GM18526 (cell line): ENCODE results near the gene SART3.

Source experiments
- POLR2A ChIP-seq: IDR thresholded peaks from 3 replicates; pipeline ENCODE4 v1.6.1; 2011; ENCODE audit not compliant: insufficient read length; ENCODE audit errors: extremely low read depth

The SART3 gene

DNA sequence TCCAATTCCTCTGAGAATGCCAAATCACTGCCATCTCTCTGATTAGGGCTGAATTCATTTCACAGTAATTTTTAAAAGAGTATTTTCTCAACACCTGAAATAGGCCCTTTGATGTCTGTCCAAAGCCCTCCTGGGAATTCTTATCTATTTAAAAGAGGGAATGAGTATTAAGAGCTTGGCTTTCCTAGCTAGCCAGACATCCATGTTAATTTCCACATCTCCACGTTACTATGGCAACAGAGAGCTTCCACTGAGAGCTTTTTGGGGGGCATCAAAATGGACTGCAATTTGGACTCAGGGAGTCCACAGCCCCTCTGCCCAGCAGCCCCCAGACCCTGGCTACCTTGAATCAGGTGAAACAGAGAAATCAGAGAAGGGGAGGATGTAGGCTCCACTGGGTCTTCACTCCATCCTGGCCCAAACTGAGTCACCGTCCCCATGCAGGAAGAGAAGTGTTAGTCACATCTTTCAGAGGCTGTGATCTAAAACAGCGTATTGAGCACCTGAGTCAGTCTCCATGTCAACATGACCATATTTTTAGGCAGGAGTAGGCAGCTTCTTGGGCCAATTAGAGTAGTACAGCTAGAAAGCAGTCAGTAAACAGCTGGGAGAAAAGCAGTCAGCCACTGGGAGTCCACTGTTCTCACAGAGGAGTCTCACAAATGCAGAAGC lies 52.9 kb downstream of the SART3 start:
- no peak for TF ChIP-seq POLR2A

DNA sequence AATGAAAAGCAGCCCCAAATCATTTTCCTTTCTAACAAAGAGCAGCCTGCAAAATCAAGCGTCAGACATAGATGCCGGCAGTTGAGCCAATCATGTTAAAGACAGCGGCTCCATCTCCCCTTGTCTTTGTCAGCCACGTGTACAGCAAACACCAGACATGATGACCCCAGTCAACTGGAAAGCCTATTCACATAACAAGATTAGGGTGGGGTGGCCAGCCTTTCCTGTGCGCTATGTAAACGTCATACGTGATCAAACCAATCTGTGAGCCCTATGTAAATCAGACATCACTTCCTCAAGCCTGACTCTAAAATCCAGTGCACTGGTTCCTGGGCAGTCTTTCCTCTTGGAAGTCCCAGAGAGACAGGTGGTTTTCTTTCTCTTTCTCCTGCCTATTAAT lies 55.8 kb downstream of the SART3 start:
- TF ChIP-seq POLR2A = no peak

DNA sequence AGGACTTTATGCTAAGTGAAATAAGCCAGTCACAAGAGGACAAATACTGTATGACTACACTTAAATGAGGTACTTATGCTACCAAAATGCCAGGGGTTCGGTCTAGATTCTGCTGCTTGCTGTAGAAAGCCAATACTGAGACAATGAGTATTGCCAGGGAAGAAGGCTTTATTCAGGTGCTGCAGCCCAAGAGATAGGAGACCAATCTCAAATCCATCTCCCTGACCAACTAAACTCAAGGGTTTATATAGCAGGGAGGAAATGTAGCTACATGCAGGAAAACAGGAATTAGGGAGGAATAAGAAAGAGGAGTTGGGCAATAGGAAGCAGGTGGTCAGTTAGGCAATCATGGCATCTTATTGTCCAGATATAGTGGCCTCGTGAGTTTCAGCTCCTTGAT lies 58.1 kb downstream of the SART3 start:
- TF ChIP-seq POLR2A = no peak

DNA sequence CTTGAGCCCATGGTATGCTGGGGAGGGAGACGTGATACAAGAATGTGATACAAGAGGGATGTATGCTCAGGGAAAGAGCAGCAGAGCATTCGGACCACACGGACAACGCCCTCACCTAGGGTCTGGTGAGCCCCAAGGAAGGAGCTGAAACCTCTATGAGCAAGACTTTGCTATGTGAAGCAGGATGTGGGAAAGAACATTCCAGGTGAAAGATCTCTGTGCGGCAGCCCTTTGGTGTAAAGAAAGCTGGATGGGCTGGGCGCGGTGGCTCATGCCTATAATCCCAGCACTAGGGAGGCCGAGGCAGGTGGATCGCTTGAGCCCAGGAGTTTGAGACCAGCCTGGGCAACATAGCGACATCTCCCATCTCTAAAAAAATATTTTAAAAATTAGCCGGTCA lies 62.8 kb downstream of the SART3 start:
- TF ChIP-seq POLR2A = no peak

DNA sequence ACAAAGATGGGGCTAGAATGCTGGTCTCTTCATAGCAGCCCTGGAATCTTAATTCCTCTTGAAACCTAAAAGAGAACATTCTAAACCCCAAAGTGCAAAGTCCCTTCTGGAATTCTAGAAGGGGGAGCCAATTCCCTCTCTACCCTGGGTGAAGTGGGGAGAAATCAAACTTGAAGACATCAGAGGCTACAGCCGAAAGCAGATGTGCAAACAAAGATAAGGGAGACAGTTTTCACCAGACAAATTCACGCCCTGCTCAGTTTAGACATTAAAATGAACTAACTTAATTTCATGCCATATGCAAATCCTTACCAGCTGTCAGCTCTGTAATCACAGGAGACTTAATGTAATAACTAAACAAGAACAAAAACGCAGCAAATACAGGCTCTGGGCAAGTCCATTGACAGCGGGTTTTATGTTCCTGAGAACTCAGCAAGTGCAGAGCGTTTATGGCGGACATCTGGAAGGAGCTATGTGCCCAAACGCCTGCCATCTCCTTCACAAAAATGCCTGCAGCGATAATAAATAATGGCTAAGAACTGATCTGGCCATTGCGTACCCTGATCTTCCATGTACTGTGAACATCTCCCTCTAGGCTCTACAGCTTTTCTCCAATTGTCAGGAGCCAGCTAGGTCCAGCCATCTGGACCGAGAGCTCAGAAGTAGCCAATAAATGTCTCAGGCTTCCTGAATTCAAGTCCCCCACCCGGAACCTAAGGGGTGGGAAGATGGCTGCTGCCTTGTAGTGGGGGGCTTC lies 65.0 kb downstream of the SART3 start:
- TF ChIP-seq POLR2A = no peak

DNA sequence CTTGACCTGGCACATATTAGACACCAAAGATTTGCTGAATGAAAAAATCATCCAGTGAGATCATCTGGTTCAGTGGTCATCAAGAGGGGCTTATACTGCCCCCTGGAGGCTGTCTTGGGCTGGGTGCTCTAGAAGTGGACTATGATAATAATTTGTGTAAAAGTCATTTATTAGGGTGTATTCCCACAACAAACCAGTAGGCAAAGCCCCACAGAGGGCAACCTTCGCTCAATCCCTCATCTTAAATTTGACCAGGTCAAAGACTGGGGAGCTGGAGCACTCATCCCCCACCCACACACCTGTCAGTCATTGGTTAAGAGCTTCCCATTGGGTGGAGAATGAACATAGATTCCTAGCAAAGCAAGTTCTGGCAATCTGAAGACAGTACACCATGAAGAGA lies 65.9 kb downstream of the SART3 start:
- no peak for TF ChIP-seq POLR2A

DNA sequence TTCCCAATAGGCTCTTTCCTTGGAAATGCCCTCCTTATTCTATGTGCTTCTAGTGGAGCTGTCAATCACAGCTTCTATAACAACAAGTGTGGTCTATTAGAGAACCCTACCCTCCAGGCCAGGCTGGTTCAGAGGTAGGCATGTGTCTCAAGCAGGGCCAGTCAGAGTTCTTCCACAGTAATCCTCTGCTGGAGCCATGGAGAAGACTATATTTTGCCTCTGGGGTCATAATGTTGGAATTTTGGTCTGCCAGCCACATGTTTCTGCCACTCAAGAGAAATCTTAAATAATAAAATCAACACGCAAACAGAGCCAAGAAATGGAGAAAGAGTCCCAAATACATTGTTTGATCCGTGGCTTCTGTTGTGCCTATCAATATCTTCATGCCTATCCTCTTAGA lies 69.7 kb downstream of the SART3 start:
- no peak for TF ChIP-seq POLR2A

DNA sequence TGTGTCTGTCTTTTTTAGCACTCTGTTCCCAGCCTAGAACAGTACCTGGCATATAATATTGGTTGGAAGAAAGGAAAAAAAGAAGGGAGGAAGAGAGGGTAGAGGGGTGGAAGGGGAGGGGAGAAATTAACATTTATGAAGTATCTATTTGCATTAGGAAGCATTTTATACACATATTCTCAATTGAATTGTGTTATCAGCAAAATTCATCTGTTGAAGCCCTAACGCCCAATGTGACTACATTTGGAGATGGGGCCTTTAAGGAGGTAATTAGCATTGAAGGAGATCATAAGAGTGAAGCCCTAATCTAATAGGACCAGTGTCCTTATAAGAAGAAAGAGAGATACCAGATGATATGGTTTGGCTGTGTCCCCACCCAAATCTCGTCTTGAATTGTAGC lies 76.1 kb downstream of the SART3 start:
- no peak for TF ChIP-seq POLR2A

DNA sequence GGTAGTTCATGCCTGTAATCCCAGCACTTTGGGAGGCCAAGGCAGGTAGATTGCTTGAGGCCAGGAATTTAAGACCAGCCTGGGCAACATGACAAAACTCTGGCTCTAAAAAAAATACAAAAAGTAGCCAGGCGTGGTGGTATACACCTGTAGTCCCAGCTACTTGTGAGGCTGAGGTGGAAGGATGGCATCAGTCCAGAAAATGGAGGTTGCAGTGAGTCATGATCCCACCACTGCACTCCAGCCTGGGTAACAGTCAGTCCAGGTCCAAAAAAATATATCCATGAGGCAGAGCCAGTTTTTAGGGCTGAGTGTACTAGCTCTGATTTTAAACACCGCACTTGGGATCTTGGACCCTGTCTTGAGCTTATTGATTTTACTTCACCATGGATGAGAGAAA lies 76.5 kb downstream of the SART3 start:
- no peak for TF ChIP-seq POLR2A

DNA sequence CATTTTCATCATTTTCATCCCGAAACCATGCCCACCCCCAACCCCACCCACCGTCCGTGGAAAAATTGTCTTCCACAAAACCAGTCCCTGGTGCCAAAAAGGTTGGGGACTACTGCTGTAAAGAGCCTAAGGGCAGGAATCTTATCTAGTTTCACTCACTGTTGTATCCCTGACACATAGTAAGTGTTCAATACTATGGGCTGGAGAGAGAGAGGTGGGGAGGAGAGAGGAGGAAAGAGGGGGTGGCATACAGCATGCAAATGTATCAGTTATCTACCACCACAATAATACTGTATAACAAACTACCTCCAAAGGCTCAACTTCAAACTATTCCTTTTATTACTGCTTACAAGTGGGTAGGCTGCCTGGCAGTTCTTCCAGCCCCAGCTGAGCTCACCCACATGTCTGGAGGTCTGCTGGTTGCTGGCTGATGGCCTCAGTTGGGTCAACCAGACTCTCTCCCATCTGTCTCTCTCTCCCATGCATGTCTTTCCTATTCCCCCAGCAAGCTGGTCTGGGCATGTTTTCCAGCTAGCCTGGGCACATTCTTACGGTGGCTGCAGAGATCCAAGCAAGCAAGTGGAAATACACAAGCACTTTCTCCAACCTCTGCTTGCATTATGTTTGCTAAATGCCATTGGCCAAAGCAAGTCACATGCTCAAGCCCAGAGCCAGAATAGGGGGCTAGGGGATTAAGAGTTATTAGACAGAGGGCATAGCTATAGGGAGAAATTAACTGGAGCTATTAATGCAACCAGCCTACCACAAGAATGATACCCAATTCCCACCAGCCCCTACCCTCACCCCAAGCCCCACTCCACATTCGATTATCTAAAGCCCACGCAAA lies 77.5 kb downstream of the SART3 start:
- TF ChIP-seq POLR2A = no peak

DNA sequence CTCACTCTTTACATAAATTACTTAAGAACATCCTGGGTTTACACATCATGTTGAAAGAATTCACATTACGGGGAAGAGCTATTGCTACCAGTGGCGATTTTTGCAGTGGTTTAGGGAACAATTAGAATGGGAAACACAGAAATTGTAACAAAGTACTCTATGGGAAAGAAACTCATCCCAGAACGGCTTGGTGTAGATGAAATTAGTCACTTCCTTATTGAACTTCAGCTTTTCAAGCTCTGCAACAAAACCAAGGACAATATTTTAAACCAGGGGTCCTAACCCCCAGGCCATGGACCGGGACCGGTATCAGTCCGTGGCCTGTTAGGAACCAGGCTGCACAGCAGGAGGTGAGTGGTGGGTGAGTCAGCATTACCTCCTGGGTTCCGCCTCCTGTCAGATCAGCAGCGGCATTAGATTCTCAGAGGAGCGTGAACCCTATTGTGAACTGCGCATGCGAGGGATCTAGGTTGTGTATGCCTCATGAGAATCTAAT lies 78.2 kb downstream of the SART3 start:
- no peak for TF ChIP-seq POLR2A

DNA sequence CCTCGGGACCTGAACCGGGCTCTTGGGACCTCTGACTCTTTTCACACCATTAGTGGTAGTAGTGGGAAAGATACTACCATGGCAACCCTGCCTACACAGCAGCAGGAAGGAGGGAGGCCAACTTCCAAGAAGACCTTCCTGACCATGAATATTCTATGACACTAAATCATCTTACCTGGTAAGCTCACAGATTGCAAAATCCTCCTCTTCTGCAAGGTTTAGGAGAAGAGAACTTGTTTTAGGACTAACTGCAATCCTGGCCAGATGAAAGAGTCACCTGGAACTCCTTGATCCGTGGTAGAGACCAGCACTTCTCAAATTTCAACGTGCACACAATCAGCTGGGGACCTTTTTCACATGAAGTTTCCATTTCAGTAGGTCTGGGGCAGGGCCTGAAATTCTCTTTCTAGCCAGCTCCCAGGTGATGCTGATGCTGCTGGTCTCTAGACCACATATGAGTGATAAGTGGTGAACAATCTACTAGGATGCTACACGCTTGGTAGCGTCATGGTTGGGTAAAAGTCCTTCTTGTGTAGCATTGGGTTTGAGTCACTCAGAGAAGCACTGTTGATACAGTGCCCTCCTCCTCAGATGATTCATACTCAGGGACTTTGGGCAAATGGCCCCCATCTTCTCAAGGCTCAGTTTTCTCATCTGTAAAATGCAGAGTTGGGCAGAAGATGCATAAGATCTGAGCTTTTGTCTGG lies 81.5 kb downstream of the SART3 start:
- TF ChIP-seq POLR2A = no peak

DNA sequence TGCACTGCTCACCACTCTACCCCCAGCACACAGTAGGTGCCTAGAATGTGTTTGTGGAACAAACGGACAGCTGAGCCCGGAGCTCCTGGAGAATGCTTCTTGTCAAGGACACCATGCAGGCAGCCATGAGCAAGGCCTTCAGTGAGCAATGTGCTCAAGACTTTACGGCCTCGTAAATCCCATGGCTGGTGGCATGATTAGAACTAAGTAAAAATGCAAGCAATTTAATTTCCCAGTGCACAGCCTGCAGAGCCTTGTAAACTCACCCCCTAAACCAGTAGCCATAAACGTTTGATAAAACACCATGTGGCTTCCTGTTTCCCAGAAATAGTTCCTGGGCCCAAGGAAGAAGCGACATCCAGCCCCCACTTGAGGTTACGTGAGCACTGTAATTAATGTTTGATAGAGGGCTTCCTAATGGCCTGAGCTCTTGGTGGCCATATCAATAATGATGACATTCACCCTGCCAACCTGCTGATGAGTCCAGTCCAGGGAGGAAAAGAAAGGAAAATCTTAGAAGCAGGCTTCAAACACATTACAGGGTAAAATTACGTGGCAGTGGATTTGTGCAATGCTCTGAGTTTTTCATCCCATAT lies 82.3 kb downstream of the SART3 start:
- TF ChIP-seq POLR2A = no peak

DNA sequence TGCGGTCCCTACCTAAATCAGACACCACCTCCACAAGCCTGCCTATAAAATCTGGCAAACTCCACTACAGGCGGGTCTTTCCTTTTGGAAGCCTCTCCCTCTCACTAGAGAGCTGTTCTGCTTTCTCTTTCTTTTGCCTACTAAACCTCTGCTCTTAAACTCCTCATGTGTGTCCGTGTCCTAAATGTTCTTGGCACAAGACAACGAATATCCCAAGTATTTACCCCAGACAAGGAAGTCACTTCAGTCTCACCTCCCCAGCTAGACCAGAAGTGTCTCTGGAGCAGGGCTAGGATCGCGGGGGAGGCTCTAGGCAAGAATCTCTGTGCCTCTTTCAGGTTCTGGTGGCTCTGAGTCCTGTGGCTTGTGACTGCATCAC lies 83.1 kb downstream of the SART3 start:
- no peak for TF ChIP-seq POLR2A

DNA sequence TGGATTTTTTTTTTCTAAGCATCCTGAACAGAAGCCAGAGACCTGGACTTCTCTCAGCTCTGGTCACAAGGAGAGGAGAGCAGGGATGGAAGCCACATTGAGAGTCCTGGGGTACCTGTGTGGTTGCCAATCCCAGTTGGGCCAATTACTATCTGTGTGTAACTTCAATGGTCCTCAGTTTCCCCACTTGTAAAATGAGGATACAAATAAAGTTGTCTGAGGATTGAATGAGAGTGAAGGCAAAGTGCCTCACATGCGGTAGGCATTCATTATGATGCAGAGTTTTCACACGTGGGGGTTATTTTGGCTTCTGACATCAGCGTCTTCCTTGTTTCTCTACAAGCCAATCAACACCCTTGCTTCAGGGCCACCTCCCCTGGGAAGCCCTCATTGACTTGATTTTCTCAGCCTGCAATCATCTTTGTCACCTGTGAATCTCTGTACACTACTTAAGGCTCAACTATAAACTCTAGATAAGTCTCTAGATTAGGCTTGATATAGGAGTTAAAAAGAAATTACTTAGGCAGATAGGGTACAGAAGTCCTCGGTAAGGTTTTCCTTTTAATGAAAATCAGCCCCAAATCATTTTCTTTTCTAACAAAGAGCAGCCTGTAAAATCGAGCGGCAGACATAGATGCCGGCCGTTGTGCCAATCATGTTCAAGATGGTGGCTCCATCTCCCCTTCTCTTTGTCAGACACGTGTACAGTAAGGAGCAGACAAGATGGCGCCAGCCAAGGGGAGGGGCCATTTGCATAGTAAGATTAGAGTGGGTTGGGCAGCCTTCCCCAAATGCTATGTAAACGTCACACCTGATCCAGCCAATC lies 83.7 kb downstream of the SART3 start:
- TF ChIP-seq POLR2A = no peak

DNA sequence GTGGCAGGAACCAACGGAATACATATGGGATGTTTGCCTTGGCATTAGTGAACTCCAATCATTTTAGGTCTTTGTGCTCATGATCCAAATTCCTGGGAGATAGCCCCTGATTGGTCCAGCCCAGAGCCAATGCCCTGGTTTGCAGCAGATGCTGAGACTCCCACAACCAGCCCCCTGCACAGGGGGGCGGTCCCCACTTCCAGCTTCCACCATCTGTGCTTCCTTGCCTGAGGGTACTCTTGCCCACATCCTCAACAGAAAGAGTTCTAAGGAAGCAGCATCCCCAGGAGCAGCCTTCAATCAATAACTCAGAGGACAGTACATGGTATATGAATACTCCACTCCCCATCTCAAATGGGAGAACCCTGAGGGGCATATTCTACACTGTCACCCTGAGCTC lies 85.6 kb downstream of the SART3 start:
- no peak for TF ChIP-seq POLR2A
